Parathyroid adenoma (tissue), 2 donors: Measurements from ENCODE around the gene TSPY2.
"Not testable (repeated sequence)": the region's sequence is repeated elsewhere in the genome, so short reads cannot be mapped to it uniquely, and the experiment has no call there.

Experiments used
- H2AFZ ChIP-seq: fragments of 300-600 bp; sonication (generic); one replicate; pipeline ENCODE4 v1.7.0; 2017; ENCODE audit warnings: antibody characterized with exemption, mild to moderate bottlenecking
- H3K27ac ChIP-seq: fragments of 300-600 bp; sonication (generic); one replicate; pipeline ENCODE4 v1.7.0; 2017
- H3K27me3 ChIP-seq: fragments of 300-600 bp; sonication (generic); one replicate; pipeline ENCODE4 v1.7.0; 2017; ENCODE audit warnings: low read length; ENCODE audit not compliant: control insufficient read depth, insufficient read depth
- H3K36me3 ChIP-seq: fragments of 300-600 bp; sonication (generic); one replicate; pipeline ENCODE4 v1.7.0; 2017; ENCODE audit warnings: low read length; ENCODE audit not compliant: control insufficient read depth, insufficient read depth
- H3K4me1 ChIP-seq: fragments of 300-600 bp; sonication (generic); one replicate; pipeline ENCODE4 v1.7.0; 2017; ENCODE audit warnings: control low read depth
- H3K4me2 ChIP-seq: fragments of 300-600 bp; sonication (generic); one replicate; pipeline ENCODE4 v1.7.0; 2017; ENCODE audit warnings: low read length
- H3K4me3 ChIP-seq: fragments of 300-600 bp; sonication (generic); one replicate; pipeline ENCODE4 v1.7.0; 2017; ENCODE audit warnings: low read depth, low read length
- H3K79me2 ChIP-seq: fragments of 300-600 bp; sonication (generic); one replicate; pipeline ENCODE4 v1.7.0; 2017; ENCODE audit warnings: control low read depth
- H3K9ac ChIP-seq: fragments of 300-600 bp; sonication (generic); one replicate; pipeline ENCODE4 v1.7.0; 2017; ENCODE audit warnings: mild to moderate bottlenecking
- H3K9me3 ChIP-seq: fragments of 300-600 bp; sonication (generic); one replicate; pipeline ENCODE4 v1.7.0; 2017; ENCODE audit warnings: low read length; ENCODE audit not compliant: control insufficient read depth
- donor health status: primary hyperparathyroidism.

Gene TSPY2

DNA sequence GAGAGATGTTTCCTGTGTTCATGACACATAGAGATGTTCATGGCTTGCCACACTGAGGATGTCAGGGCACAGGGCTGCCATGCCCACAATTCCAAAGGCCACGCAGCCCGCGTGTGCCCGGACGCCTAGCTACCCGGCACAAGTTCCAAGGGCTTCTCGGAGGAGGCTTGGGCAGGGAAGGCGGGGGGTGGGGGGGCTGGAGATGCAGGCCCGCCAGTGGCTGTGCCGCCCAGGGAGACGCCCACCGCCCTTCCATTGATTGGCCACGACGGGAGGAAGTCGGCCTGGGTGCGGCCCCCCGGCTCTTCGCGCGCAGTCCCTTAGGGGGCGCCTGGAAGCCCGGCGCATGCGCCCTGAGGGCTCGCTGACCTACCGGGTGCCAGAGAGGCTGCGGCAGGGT is at the start of gene TSPY2:
TSS of gene TSPY2 (plus strand) at position 301 of the 400 bp plus-strand sequence. CDS start at position 347, 46 bp downstream.
- not testable (repeated sequence) for H3K4me3 ChIP-seq, H3K4me2 ChIP-seq, H3K27me3 ChIP-seq, H3K9me3 ChIP-seq, H3K27ac ChIP-seq, H2AFZ ChIP-seq, H3K9ac ChIP-seq, H3K4me1 ChIP-seq, H3K36me3 ChIP-seq, H3K79me2 ChIP-seq

- not testable (repeated sequence) for H3K4me2 ChIP-seq, H3K4me3 ChIP-seq, H3K27ac ChIP-seq, H3K79me2 ChIP-seq, H2AFZ ChIP-seq, H3K9me3 ChIP-seq, H3K9ac ChIP-seq, H3K27me3 ChIP-seq, H3K36me3 ChIP-seq, H3K4me1 ChIP-seq
These were observed 36.5 kb upstream of the TSPY2 start for GRCh38 chrY:6209565-6209964.

GRCh38 chrY:6217045-6217444 is 29.0 kb upstream of the TSPY2 start:
- not testable (repeated sequence) for H3K9me3 ChIP-seq, H3K27ac ChIP-seq, H2AFZ ChIP-seq, H3K27me3 ChIP-seq, H3K4me1 ChIP-seq, H3K9ac ChIP-seq, H3K79me2 ChIP-seq, H3K4me3 ChIP-seq, H3K4me2 ChIP-seq, H3K36me3 ChIP-seq

DNA sequence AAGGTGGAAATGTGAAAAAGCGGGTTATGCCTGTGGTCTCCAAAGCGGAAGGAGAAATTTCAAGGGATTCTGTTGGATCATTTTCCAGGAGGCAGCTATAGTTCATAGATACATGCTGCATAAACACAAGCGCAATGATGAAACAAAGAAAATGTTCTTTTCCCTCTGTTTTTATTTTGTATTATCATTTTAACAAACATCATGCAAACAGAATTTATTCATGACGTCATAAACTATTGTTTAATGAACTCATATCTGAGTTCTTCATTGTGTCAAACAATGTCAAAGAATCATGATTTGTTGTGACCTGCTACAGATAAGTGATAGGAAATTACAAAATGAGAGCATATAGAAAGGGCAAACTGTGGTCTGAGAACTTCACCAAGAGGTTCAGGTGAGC is 23.8 kb downstream of the TSPY2 start:
- not testable (repeated sequence) for H3K9ac ChIP-seq, H3K27ac ChIP-seq, H3K9me3 ChIP-seq, H3K36me3 ChIP-seq, H2AFZ ChIP-seq, H3K79me2 ChIP-seq, H3K27me3 ChIP-seq, H3K4me3 ChIP-seq, H3K4me2 ChIP-seq, H3K4me1 ChIP-seq
